ENCODE data around the gene CCR6.
"Not testable (repeated sequence)": the region's sequence is repeated elsewhere in the genome, so short reads cannot be mapped to it uniquely, and the experiment has no call there.

The CCR6 gene

DNA sequence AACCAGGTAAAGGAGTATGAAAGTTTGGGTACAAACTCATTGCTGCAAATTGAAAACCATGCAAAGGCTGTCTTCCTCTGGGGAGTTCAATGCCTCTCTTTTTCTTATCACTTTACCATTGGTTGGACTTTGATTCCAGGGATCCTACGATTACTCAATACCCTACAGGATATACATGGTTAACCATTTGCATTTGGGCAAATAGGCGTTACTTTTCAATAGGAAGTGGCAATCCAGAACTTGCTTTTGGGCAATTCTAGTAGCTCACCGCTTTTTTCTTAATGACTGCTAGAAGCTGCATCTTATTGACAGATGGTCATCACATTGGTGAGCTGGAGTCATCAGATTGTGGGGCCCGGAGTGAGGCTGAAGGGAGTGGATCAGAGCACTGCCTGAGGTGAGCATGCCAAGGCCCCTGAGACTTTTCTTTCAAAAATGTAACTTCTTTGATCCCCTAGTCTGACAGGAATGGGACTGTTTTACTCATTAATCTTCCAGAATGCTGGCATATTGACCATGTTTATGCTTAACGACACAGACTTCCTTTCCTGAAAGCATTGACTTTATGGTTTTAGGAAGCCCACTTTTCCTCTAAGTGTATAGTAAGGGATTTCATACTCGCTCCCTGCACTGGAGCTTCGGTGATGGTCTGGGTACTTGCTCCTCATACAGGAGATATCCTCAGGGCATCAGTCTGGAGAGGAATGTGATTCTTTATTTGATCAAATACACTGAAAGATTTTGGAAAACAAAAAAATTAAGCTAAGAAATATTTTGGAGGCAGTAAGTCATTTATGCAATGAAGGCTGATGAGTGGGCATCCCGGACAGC lies at the start of gene CCR6:
Gene CCR6 (plus strand): TSS at position 270 of the 831 bp plus-strand sequence. CDS start 13,039 bp downstream, outside the sequence.
- FAIRE-seq = no peak
- DNase-seq (ENCODE audit: insufficient read length, low spot score) = no peak

DNA sequence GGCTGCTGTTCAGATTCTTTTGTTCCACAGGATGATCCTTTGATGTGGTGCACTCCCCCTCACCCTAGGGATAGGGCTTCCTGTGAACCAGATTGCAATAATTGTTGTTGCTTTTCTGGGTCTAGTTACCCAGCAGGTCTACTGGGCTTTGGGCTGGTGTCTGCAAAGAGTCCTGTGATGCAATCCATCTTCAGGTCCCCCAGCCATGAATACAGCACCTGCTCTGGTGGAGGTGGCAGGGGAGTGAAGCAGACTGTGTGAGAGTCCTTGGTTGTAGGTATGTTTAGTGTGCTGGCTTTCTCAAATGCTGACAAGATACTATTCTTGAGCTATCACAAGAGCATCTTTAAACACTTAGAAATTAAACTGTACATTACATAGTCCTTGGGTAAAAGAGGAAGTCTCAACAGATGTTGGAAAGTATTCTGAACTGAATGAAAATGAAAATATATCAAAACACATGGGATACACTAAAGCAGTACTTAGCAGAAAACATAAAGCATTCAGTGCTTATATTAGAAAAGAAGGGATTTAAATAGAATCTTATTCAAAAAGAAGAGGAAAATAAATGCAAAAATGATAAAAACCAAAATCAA lies 49.1 kb upstream of the CCR6 start:
- DNase-seq (ENCODE audit: insufficient read length, low spot score) (no peak), FAIRE-seq (no peak)

DNA sequence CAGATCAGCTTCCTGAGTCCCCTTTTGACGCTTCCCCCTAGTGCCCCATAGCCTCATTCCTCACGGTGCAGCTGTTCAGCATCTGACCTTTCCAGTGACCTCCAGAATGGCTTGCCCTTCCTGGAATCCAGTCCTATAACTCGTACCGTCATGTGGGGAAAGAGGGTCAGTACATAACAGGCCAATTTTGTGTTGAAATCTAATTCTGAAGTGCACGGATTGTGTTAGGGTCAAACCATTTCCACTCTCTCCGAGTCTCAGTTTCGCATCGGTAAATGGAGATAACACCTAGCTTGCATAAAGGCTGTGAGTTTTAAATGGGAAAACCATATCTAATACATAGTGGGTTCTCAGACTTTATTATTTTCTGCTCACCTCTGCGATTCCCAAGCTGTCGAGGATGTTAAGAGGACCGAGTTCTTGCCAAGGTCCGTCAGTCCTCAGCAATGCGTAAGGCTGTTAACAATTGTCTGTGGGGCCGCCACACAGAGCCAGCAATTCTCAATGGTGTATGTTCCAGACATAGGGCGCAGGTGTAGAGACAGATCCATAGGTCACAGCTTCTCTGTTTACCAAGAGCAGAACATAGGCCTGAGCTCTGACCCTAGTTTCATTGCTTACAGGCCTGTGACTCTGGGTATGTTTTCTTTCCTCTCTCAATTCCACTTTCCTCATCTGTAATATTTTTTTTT lies 45.5 kb upstream of the CCR6 start:
- DNase-seq (ENCODE audit: insufficient read length, low spot score) (no peak), FAIRE-seq (no peak)

DNA sequence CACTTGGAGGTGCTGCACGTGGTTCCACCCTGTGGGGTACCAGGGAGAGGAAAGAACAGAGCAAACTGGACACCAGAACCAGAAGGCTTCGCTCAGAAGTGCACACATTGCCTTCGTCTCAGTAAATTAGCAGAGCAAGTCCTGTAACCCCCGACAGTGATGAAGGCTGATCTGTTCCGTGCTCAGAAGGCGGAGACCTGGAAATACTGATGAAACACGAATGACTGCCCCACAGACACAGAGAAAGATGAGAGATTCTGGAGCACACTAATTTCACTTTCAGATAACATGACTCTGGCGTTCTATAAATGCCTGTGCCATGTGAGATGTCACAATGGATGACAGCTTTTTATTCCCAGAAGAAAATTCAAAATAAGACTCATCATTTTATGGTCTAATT lies 44.2 kb upstream of the CCR6 start:
- no peak for DNase-seq (ENCODE audit: insufficient read length, low spot score)
- no peak for FAIRE-seq

DNA sequence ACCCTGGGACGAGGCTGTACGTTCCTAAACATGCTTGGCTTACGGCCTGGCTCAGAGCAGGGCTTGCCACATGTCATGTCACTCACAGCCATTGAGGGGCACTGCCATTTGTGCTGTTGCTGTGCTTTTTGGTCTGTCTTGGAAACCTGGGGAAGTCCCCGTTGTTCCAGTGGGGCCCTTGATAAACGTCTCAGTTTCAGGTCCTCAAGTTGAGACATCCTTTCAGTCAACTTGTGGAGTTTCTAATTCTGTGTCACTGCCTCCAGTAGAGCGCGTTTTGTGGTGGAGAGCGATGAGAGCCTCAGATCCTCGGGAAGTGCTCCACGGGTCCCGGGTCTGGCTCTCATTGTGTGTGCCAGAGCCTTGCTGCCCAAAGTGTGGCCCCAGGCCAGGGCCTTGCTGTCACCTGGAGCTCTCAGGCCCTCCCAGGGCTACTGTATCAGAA lies 43.0 kb upstream of the CCR6 start:
- FAIRE-seq = no peak
- DNase-seq (ENCODE audit: insufficient read length, low spot score) = no peak

DNA sequence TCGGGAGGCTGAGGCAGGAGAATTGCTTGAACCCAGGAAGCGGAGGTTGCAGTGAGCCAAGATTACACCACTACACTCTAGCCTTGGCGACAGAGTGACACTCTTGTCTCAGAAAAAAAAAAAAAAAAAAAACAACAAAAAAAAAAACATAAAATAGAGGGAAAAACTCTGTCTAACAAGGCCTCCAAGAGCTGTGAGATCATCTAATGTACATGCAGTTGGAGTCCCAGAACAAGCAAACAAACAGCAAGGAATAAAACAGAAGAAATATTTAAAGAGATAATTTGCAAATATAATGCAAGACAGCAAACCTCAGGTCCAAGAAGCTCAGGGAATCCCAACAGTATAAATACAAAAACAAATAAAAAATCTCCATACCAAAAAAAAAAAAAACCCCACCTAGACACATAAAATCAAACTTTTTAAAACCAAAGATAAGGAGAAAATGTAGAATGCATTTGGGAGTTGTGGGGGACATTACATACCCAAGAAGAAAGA lies 35.0 kb upstream of the CCR6 start:
- DNase-seq (ENCODE audit: insufficient read length, low spot score) = no peak
- FAIRE-seq = no peak

DNA sequence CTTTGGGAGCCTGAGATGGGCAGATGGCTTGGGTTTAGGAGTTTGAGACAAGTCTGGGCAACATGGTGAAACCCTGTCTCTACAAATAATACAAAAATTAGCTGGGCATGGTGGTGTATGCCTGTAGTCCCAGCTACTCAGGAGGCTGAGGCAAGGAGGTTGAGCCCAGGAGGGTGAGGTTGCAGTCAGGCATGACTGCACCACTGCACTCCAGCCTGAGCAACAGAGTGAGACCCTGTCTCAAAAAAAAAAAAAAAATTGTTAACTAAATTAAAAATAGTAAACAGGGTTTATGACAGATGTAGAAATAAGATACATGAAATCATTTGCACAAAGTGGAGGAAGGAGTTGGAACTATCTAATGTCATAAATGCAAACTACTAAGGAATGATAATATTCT lies 34.2 kb upstream of the CCR6 start:
- not testable (repeated sequence) for FAIRE-seq; DNase-seq (ENCODE audit: insufficient read length, low spot score)

DNA sequence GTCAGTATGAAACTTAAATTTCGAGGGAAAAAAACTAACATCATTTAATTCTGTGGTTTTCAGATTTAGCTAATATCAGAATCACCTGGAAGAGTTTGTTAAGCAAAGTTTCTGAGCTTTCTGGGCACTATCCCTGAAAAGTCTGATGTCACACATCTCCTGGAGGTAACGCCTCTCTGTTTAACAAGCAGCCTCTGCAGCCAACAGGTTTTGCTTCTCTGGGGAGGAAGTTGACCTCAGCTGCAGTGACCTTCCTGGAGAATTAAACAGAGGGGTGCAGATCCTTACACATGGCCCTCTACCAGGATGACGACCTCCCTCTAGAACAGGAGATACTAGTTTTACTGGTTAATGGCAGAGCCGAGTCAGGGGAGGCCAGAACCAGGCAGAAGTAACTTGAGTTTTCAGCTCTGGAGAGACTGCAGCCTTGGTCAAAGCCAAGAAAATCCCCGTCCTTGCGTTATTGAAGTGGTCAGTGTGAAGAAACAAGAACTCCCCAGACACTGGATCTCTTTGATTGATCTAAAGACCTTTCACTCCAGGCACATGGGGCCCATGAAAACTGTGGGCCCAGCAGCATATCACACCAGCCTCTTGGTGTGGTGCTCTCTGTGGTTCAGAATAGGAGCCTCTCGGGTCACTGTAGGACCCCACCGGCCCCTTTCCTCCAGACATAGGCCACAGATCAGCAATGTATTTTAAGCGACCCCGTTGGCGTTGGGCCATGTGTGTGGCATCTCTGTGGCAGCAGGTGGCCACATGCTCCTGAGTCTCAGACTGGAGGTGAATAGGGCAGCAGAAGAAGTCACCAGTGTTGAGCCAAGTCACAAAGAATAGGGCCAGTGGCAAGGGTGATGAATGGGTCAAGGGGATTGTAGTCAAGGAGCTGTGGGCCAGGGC lies 33.4 kb upstream of the CCR6 start:
- FAIRE-seq (no peak), DNase-seq (ENCODE audit: insufficient read length, low spot score) (no peak)

DNA sequence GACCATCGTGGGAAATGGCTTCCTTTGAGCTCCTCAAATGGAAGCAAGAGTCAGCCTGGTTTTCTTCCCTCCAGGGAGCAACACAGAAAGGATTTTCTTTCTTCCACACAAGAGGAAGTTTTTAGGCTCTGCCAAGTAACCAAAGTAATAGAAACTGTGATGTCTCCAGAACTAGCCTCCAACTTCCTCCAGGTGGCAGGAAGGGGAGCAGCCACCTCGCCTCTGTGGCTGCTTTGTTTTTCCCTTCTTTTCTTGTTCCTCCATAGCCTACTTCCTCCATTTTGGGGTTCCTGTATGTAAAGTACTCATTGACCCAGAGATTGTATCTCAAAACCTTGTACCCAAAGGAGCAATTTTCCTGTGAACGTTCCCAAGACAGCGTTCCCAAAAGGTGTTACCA lies 32.7 kb upstream of the CCR6 start:
- FAIRE-seq (no peak), DNase-seq (ENCODE audit: insufficient read length, low spot score) (no peak)

DNA sequence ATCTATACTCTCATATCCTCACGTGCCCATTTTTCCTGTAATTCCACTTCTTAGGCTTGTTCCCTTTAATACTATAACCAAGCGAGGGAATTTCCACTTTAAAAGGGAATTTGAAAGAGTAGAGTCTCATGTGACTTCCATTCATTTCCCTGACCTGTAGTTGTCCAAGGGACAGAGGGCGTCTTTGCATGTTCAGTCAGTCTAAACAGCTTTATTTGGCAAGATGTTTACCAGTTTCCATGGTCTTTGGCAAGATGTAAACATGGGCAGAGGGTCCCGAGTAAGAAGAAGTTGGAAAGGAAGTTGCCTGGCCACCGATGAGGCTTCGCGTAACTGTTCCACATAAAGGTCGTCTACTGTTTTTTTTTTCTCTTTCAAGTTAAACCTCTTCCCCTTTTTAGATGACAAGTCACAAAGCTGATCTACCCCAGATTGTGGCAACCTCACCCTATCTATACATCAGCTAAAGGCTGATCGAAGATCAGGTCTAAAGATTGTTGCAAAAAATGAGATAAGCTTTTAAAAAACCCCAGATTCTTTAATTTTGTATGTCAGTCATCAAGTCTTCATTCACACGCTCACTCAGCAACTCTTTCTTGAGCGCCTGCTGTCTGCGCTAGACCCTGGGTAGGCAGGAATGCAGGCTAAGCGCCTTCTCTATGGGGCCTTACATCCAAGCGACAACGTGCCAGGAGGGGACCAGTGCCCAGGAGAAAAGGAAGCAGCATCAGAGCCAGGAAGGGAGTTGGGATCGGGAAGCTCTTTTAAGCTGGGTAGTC lies 31.7 kb upstream of the CCR6 start:
- no peak for DNase-seq (ENCODE audit: insufficient read length, low spot score)
- no peak for FAIRE-seq

DNA sequence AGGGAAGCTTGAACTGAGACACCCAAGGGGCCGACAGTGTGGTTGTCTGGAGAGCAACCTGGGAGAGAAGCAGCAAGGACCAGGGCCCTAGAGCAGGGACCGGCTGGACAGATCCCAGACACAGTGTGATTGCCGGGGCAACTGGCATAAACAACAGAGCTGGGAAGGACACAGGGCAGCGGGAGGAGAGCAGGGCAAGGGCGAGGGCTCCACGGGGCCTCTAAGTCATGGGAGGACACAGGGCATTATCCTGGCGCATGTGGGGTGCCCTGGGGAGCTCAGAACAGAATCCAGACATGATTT lies 31.1 kb upstream of the CCR6 start:
- FAIRE-seq = no peak

DNA sequence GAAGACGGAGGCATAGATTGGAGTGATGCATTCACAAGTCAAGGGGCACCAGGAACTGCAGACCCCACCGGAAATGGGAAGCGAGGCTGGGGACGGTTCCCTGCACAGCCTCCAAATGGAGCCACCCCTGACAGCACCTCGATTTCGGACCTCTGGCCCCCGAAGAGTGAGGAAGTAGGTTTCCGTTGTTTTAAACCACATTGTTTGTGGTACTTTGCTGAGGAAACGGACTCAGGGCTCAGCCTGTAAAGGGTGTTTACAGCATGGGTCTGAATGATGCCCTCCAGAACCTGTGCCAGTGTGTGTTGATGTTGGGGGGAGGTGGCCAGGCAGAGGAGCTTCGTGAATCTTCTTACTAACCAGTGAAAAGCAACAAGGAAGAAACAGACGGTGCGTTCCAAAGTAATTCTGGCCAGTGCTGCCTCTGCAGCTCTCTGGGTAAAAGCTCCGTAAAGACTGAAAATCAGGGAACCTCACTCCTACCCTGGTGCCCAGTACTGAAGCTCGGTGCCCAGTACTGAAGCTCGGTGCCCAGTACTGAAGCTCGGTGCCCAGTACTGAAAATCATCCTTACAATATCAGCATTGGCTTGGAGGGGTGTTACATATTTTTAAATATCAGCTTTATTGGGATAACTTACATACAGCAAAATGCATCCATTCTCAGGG lies 30.1 kb upstream of the CCR6 start:
- DNase-seq (ENCODE audit: insufficient read length, low spot score) (no peak), FAIRE-seq (no peak)

More for the DNA sequence above, 31.1 kb upstream of the CCR6 start:
- no peak for DNase-seq (ENCODE audit: insufficient read length, low spot score)

DNA sequence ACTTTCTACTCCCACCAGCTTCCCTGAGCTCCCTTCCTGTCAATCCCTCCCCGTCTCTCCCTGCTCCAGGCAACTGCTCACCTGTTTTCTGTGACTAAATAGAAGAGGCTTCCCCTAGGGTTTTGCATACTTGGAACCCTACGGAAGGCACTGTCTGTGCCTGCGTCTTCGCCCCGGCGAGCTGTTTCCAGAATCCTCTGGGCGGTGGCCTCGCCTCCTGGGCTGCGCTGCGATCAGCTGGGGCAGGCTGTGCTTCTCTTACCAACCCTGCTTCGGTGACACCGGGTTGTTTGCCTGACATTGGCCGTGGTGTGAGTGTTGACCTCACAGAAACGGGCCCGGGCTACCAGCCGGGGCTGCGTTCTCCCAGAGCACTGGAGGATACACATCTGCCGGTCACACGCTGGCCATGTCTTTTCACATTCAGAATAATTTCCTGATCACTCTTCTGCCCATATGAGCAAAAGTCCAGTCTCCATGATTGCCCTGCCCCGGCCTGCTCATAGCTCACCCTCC lies 29.4 kb upstream of the CCR6 start:
- FAIRE-seq = no peak

DNA sequence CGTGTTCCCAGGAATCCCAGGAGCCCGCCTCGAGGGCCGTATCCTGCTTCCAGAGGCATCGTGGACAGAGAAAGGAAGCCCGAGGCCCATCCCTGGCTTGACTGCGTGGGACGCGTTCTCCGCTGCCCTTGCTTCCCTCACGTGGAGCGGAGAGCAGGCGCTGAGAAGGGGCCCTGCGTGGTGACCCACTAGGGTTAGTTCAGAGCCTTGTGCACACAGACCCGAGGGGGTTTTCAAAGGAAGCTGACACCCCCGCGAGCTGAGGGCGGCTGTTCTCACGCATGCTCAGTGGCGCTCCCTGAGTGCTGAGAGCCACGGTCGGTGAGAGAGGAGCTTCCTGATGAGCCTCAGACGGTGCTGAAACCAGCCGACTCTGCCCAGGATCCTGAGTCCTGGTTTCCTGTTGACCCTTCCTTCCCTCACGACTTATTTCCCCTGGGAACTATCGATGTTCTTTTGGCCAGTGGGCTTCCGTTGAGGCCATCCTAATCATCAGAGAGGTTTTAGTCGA lies 28.9 kb upstream of the CCR6 start:
- FAIRE-seq (no peak), DNase-seq (ENCODE audit: insufficient read length, low spot score) (no peak)

More for the DNA sequence above, 29.4 kb upstream of the CCR6 start:
- DNase-seq (ENCODE audit: insufficient read length, low spot score) = no peak

DNA sequence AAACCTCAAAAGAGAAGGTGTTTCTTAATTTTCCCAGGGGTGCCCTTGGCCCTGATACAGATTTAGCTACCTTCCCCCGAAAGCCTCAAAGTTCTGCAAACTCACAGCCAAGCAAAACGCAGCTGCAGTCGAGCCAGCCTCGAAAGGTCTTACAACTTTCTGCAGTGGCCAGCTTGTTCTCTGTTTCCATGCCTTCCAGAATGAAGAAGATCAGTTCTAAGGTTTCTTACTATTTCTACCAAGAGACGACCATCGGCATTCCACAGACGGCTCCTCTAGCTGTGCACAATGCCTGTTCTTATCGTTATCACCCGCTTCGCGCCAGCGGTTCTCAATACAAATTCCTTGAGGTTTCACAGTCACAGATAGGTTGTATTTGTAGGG lies 28.5 kb upstream of the CCR6 start:
- no peak for FAIRE-seq
- DNase-seq (ENCODE audit: insufficient read length, low spot score) = no peak

DNA sequence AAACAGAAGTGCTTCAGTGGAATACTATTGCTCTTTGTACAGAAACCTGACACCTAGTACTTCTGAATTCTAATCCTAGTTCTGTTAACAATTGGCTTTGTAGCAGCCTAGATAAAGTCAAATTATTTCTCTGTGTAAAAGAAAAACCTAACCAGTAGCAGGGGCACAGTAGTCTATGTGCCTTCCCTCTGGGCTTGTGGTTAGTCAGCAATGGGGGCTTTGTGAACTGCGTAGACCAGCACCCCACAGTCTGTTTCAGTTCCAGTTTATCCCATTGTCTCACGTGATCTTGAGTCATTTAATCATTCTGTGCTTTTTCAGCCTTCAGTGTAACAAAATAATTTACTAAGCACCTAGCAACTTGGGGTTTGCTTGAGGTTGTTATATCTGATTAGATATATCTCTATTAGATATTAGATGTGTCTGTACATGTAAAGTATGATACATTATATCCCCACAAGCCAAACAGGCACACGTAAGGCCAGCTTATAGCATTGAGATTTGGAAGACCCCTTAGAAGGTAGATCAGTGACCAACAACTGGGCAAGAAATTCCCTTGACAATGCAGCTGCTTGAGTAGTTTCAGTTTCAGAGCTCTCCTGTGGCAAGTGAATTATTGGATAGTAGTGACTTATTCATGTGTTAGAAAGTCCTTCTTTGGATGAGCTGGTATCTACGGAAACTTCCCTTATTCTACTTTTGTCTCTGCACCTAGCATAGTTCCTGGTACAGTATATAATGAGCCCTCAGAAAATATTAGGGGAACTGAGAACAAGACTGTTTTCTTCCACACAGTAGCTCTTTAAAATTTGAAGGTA lies 27.9 kb upstream of the CCR6 start:
- FAIRE-seq = no peak
- no peak for DNase-seq (ENCODE audit: insufficient read length, low spot score)

DNA sequence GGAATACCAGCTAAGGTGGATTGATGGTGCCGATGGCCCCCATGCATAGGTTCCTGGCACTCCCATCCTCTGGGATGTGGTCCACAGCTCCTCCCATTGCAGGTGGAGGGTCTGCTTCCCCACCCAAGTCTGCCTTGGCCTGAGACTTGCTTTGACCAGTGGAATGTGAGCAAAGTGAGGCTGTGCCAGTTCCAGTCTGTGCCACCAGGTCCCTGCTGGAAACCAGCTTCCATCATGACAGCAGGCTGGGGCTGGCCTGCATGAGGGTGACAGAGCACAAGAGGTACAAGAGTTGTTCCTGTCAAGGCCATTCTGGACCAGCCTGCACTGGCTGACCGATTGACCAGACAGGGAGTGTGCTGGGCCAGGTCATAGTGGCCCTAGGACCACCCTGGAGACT lies 27.0 kb upstream of the CCR6 start:
- DNase-seq (ENCODE audit: insufficient read length, low spot score) = no peak
- no peak for FAIRE-seq

DNA sequence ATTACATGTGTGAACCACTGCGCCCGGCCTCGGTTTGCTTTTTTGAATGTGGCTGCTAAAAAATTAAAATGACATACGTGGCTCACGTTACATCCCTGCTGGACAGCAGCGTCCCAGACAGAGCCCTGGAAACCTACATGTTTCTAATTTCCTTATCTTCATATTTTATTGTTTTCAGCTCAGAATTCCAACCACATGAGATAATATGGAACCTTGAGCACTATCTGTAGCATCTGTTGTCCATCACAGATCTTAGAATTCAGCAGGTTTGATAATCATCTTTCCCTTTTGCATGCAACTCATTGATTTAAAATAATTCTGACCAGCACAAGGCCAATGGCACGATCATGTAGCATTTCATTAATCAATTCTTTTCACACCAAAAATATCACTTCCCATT lies 25.9 kb upstream of the CCR6 start:
- FAIRE-seq = no peak
- no peak for DNase-seq (ENCODE audit: insufficient read length, low spot score)

Measured in HTR-8/SVneo (cell line).